ENCODE results near the gene IRF1. TPM values are rescaled to one million over a fixed set of nuclear protein-coding genes. Genes with fewer than 3 reads are reported as not detected.

Gene IRF1
- total and polyA plus RNA-seq, 4 donors: 9.5 to 42.6 (median 24.7) TPM

DNA sequence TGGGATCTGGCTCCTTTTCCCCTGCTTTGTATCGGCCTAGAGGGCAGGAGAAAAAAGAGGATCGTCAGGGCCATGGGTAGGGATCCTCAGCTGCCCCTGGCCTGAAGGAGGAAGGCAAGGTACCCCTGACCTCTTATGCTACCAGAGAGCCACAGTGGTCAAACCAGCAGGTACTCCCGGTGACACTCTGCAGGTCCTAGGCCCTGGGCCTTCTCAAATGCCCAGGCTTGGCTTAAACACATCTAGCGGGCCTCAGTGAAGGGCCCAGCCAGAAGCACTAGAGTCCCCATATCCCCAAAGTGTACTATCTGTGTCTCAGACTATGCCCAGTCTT, 3.5 kb downstream of the IRF1 start:
- Histone ChIP-seq H3K9ac (ENCODE audit: low read depth in 1 of 2, low read length in 2 of 2) (no peak overlapping the region), H3K4me3 (ENCODE audit: low read depth in 1 of 3, low read length in 3 of 3) (no peak overlapping the region), H3K4me1 (ENCODE audit: control insufficient read depth in 4 of 4, insufficient read depth in 4 of 4, low read length in 3 of 4) (peaks cover 2 to 61% (median 44%) of the 10 kb centered on the region in 4 donors), H3K36me3 (ENCODE audit: control insufficient read depth in 4 of 4, insufficient read depth in 3 of 4, low read depth in 1 of 4, low read length in 3 of 4) (peaks cover 27 to 55% (median 49%) of the 10 kb centered on the region in 4 donors), H3K27ac (ENCODE audit: low read depth in 1 of 2, low read length in 2 of 2) (peak overlapping the region; percentile 32 to 64), H3K9me3 (ENCODE audit: control insufficient read depth in 4 of 4, low read length in 3 of 4) (no peaks in the 10 kb centered on the region), H3K27me3 (ENCODE audit: control insufficient read depth in 4 of 4, insufficient read depth in 4 of 4, low read length in 3 of 4) (no peaks in the 10 kb centered on the region)
- WGBS: 79% methylated on average over 4 of the region's 4 CpGs
- TF ChIP-seq, protein P1, sequence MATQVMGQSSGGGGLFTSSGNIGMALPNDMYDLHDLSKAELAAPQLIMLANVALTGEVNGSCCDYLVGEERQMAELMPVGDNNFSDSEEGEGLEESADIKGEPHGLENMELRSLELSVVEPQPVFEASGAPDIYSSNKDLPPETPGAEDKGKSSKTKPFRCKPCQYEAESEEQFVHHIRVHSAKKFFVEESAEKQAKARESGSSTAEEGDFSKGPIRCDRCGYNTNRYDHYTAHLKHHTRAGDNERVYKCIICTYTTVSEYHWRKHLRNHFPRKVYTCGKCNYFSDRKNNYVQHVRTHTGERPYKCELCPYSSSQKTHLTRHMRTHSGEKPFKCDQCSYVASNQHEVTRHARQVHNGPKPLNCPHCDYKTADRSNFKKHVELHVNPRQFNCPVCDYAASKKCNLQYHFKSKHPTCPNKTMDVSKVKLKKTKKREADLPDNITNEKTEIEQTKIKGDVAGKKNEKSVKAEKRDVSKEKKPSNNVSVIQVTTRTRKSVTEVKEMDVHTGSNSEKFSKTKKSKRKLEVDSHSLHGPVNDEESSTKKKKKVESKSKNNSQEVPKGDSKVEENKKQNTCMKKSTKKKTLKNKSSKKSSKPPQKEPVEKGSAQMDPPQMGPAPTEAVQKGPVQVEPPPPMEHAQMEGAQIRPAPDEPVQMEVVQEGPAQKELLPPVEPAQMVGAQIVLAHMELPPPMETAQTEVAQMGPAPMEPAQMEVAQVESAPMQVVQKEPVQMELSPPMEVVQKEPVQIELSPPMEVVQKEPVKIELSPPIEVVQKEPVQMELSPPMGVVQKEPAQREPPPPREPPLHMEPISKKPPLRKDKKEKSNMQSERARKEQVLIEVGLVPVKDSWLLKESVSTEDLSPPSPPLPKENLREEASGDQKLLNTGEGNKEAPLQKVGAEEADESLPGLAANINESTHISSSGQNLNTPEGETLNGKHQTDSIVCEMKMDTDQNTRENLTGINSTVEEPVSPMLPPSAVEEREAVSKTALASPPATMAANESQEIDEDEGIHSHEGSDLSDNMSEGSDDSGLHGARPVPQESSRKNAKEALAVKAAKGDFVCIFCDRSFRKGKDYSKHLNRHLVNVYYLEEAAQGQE (IDR thresholded peaks at IDR 0.05): no peak
- TF ChIP-seq EGR1 (IDR thresholded peaks at IDR 0.05; ENCODE audit: low read depth in 2 of 2) (no peak), FOXA2 (IDR thresholded peaks at IDR 0.05) (no peak), YY1 (IDR thresholded peaks at IDR 0.05) (no peak), GABPA (IDR thresholded peaks at IDR 0.05 in 1 of 2, conservative IDR thresholded peaks at IDR 0.05 in 1 of 2) (no peak), RAD21 (IDR thresholded peaks at IDR 0.05) (no peak), NR2F2 (IDR thresholded peaks at IDR 0.05) (no peak), SP1 (IDR thresholded peaks at IDR 0.05) (no peak), JUND (IDR thresholded peaks at IDR 0.05) (no peak), TAF1 (conservative IDR thresholded peaks at IDR 0.05) (no peak), RXRA (IDR thresholded peaks at IDR 0.05) (no peak), HNF4A (conservative IDR thresholded peaks at IDR 0.05) (no peak), FOXA1 (IDR thresholded peaks at IDR 0.05) (no peak), HNF4G (IDR thresholded peaks at IDR 0.05) (no peak)
- TF ChIP-seq, protein P2, sequence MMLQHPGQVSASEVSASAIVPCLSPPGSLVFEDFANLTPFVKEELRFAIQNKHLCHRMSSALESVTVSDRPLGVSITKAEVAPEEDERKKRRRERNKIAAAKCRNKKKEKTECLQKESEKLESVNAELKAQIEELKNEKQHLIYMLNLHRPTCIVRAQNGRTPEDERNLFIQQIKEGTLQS (IDR thresholded peaks at IDR 0.05): no peak
- TF ChIP-seq, protein P3, sequence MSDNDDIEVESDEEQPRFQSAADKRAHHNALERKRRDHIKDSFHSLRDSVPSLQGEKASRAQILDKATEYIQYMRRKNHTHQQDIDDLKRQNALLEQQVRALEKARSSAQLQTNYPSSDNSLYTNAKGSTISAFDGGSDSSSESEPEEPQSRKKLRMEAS (IDR thresholded peaks at IDR 0.05): no peak
- TF ChIP-seq, protein P4, sequence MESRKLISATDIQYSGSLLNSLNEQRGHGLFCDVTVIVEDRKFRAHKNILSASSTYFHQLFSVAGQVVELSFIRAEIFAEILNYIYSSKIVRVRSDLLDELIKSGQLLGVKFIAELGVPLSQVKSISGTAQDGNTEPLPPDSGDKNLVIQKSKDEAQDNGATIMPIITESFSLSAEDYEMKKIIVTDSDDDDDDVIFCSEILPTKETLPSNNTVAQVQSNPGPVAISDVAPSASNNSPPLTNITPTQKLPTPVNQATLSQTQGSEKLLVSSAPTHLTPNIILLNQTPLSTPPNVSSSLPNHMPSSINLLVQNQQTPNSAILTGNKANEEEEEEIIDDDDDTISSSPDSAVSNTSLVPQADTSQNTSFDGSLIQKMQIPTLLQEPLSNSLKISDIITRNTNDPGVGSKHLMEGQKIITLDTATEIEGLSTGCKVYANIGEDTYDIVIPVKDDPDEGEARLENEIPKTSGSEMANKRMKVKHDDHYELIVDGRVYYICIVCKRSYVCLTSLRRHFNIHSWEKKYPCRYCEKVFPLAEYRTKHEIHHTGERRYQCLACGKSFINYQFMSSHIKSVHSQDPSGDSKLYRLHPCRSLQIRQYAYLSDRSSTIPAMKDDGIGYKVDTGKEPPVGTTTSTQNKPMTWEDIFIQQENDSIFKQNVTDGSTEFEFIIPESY (IDR thresholded peaks at IDR 0.05): no peak
- TF ChIP-seq, protein P5, sequence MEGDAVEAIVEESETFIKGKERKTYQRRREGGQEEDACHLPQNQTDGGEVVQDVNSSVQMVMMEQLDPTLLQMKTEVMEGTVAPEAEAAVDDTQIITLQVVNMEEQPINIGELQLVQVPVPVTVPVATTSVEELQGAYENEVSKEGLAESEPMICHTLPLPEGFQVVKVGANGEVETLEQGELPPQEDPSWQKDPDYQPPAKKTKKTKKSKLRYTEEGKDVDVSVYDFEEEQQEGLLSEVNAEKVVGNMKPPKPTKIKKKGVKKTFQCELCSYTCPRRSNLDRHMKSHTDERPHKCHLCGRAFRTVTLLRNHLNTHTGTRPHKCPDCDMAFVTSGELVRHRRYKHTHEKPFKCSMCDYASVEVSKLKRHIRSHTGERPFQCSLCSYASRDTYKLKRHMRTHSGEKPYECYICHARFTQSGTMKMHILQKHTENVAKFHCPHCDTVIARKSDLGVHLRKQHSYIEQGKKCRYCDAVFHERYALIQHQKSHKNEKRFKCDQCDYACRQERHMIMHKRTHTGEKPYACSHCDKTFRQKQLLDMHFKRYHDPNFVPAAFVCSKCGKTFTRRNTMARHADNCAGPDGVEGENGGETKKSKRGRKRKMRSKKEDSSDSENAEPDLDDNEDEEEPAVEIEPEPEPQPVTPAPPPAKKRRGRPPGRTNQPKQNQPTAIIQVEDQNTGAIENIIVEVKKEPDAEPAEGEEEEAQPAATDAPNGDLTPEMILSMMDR (IDR thresholded peaks at IDR 0.05; ENCODE audit: low read depth, low read length, missing input control): no peak
- peak; percentile 30 for DNase-seq (ENCODE audit: low spot score)

Data from liver (tissue), 9 donors.